Stimulated activated CD8-positive, alpha-beta memory T cell treated with anti-CD3 and anti-CD28 coated beads, Interleukin-4, amount 100 ng/mL, for 1 hour (primary cell): ENCODE measurements around the gene FIBCD1.
"Not testable (repeated sequence)": the region's sequence is repeated elsewhere in the genome, so short reads cannot be mapped to it uniquely, and the experiment has no call there.

Experiments
- DNase-seq, 2 donors: peaks; one replicate each; pipeline ENCODE4 v3.0.0-alpha.2; 2020; ENCODE audit warnings: low read depth in 2 of 2, low spot score in 1 of 2

The FIBCD1 gene

GRCh38 chr9:130910041-130910440 lies 29.0 kb downstream of the FIBCD1 start:
- not testable (repeated sequence) for DNase-seq

DNA sequence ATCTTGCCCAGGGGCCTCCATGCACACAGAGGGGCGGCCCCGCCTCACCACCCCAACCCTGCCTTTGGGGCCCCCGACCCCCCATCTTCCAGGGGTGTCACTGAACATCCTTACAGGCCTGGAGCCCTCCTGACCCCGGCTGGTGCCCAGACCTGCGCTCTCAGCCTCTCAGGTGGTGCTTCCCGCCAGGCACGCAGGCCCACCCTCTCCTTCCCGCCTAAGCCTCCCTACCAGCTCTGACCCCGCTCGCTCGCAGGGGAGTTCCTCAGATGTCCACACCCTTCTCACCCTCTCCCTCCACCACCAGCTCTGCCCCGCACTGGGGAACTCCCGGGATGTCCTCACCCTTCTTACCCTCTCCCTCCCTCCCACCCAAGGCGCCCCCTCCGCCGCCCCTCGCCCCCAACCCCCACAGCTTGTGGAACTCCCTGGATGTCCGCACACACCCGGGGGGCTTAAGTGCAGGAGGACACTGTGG lies 30.1 kb downstream of the FIBCD1 start:
- DNase-seq: no peak

GRCh38 chr9:130908146-130908877 lies 30.7 kb downstream of the FIBCD1 start:
- no peak for DNase-seq

- no peak for DNase-seq
Measured at GRCh38 chr9:130906735-130907416, 32.2 kb downstream of the FIBCD1 start.

GRCh38 chr9:130905902-130906734 lies 32.9 kb downstream of the FIBCD1 start:
- DNase-seq: no peak

- DNase-seq: no peak
Measured at GRCh38 chr9:130905125-130905901, 33.7 kb downstream of the FIBCD1 start.

GRCh38 chr9:130904070-130905044 lies 34.7 kb downstream of the FIBCD1 start:
- DNase-seq: no peak

- no peak for DNase-seq
Measured at GRCh38 chr9:130903194-130904069, 35.6 kb downstream of the FIBCD1 start.

DNA sequence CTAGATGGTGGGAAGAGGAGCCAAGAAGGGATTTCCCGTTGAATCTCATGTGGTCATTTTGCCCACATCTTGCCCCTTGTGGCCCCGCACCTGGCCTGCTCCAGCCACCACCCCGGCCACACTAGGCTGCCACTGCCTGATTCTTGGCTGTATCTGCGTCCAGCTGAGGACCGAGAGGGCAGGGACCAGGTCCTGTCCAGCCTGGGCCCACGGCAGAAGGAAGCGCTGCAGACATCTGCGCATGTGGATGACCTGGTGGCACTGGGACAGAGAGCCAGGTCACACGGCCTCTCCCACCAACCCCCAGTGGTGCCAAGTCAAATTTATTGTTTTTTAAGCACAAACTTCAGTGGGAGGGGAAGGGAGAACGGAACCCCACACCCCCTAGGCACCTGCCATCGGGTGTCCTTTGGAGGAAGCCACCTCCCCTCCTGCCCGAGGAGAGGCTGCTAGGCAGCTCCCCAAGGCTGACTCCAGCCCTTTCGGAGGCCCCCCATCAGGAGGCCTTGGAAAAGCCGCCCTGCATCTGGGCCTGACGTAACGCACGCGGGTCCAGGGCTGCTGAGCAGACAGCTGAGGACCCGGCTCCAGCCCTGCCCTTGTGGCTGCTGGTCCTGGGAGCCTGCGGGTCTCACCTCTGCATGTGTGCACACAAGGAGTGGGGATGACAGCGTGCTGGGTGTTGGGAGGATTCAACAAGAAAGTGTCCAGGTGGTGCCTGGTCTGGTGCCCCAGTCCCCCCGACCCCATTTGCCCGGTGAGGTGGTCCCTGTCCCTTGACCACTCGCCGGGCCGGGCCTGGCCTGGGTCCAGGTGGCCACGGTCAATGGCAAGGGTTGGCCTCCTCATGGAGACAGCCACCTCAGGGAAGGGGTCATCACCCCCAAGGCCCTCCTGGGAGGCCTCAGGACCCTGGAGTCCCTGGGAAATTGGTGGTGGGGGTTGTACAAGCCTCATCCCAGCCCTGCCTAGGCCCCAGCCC lies 36.6 kb downstream of the FIBCD1 start:
- no peak for DNase-seq

GRCh38 chr9:130901498-130902203 lies 37.4 kb downstream of the FIBCD1 start:
- no peak for DNase-seq

GRCh38 chr9:130900701-130901497 lies 38.1 kb downstream of the FIBCD1 start:
- DNase-seq: no peak

DNA sequence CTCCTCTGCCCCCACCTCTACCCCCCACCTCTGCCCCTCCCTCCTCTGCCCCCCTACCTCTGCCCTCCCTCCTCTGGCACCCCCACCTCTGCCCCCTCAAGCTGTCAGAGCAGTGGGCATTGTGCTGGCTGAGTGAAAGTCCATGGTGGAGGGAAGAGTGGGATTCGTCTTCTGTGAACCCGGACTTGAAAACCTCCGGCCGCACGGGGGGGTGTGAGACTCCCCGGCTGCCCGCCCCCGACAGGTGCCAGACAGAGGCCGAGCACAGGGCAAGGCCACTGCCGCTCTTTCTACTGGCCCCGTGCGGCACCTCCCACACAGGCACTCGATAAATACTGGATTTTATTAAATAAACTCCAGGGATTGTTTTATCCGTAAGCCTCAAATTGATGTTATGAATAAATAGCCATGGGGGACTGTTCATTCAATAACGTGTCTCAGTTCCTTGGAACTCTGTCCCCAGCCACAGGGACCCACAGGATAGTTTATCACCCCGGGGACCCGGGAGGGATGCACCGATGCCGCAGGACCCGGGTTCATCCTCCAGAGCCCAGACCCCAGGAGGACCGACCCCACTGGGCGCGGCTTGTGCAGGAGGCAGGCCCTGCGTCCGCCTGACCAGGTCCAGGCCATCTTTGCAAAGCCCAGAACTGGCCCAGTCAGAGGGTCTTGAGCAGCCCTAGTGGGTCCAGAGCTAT lies 39.8 kb downstream of the FIBCD1 start:
- DNase-seq: no peak

DNA sequence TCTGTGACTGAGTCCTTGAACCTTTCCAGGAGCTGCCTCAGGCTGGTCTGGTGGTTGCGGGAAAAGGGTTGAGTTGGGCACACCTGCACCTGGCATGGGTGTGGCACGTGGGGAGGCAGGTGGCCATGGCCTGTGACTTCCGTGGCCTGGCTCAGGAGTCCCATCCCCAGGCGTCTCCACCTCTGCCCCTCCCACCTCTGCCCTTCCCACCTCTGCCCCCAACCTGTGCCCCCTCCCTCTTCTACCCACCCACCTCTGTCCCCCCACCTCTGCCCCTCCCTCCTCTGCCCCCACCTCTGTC lies 40.5 kb downstream of the FIBCD1 start:
- no peak for DNase-seq

GRCh38 chr9:130897848-130898551 lies 41.0 kb downstream of the FIBCD1 start:
- no peak for DNase-seq

- DNase-seq: no peak
Measured at GRCh38 chr9:130897105-130897751, 41.8 kb downstream of the FIBCD1 start.
